Stomach smooth muscle (tissue), 2 donors: ENCODE data around the gene PDZD2.

Source experiments
- H3K27ac ChIP-seq: one replicate; pipeline ENCODE4 v1.7.0; 2013; ENCODE audit warnings: mild to moderate bottlenecking, low read length, inconsistent platforms
- H3K27me3 ChIP-seq, 2 donors: one replicate each; pipeline ENCODE4 v1.7.0; 2013; ENCODE audit warnings: low read length in 2 of 2; ENCODE audit not compliant: insufficient read depth in 2 of 2, control insufficient read depth in 1 of 2
- H3K36me3 ChIP-seq, 2 donors: one replicate each; pipeline ENCODE4 v1.7.0; 2013; ENCODE audit warnings: low read length in 2 of 2; ENCODE audit not compliant: control insufficient read depth in 2 of 2, insufficient read depth in 2 of 2
- H3K4me1 ChIP-seq: one replicate; pipeline ENCODE4 v1.7.0; 2013; ENCODE audit warnings: low read length; ENCODE audit not compliant: control insufficient read depth, insufficient read depth
- H3K4me3 ChIP-seq, 2 donors: one replicate each; pipeline ENCODE4 v1.7.0; 2013; ENCODE audit warnings: low read length in 2 of 2
- H3K9ac ChIP-seq, 2 donors: one replicate each; pipeline ENCODE4 v1.7.0; 2013; ENCODE audit warnings: low read length in 2 of 2, mild to moderate bottlenecking in 1 of 2
- H3K9me3 ChIP-seq, 2 donors: one replicate each; pipeline ENCODE4 v1.7.0; 2013; ENCODE audit warnings: low read length in 2 of 2; ENCODE audit not compliant: control insufficient read depth in 2 of 2
- donor health status: healthy.
- donor health status: Pancreatic carcinoma.

PDZD2 gene

GRCh38 chr5:31898036-31898632 is 259.2 kb downstream of the PDZD2 start:
- no peaks in the 10 kb centered on the region for H3K36me3 ChIP-seq
- H3K27me3 ChIP-seq, result no peaks in the 10 kb centered on the region
- H3K4me1 ChIP-seq, result peaks cover 4% of the 10 kb centered on the region
- no peak overlapping the region for H3K4me3 ChIP-seq
- H3K27ac ChIP-seq, result no peak overlapping the region
- H3K9ac ChIP-seq, result no peak overlapping the region
- H3K9me3 ChIP-seq, result no peaks in the 10 kb centered on the region

GRCh38 chr5:31900296-31900865 is 261.4 kb downstream of the PDZD2 start:
- no peak overlapping the region for H3K27ac ChIP-seq
- no peaks in the 10 kb centered on the region for H3K36me3 ChIP-seq
- H3K4me1 ChIP-seq, result peaks cover 4% of the 10 kb centered on the region
- H3K4me3 ChIP-seq, result no peak overlapping the region
- no peaks in the 10 kb centered on the region for H3K27me3 ChIP-seq
- H3K9me3 ChIP-seq, result no peaks in the 10 kb centered on the region
- H3K9ac ChIP-seq, result no peak overlapping the region

DNA sequence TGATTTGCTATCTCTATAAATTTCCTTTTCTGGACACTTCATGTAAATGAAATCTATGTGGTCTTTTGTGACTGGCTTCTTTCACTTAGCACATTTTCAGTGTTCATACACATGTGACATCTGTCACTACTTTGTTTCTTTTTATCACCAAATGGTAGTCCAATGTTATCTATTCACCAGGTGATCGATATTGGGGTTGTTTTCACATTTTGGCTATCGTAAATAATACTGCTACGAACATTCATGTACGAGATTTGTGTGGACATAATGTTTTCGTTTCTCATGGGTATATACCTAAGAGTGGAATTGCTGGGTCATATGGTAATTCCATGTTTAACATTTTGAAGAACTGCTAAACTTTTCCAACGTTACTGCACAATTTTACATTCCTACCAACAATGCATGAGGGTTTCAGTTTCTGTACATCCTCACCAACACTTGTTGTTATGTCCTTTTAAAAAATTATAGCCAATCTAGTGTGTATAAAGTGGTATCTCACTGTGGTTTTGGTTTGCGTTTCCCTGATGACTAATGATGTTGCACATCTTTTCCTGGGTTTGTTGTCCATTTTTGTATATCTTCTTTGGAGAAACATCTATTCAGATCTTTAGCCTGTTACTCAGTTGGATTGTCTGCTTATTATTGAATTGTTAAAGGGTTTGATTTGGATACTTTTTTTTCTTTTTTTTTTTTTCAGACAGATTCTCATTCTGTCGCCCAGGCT is 263.0 kb downstream of the PDZD2 start:
- Histone ChIP-seq H3K9ac (no peak overlapping the region), H3K27me3 (no peaks in the 10 kb centered on the region), H3K36me3 (no peaks in the 10 kb centered on the region), H3K4me3 (no peak overlapping the region), H3K9me3 (no peaks in the 10 kb centered on the region), H3K27ac (no peak overlapping the region), H3K4me1 (peaks cover 4% of the 10 kb centered on the region)

- no peaks in the 10 kb centered on the region for H3K4me1 ChIP-seq
- H3K9me3 ChIP-seq, result no peaks in the 10 kb centered on the region
Measured at GRCh38 chr5:31908396-31908795, 269.5 kb downstream of the PDZD2 start.

DNA sequence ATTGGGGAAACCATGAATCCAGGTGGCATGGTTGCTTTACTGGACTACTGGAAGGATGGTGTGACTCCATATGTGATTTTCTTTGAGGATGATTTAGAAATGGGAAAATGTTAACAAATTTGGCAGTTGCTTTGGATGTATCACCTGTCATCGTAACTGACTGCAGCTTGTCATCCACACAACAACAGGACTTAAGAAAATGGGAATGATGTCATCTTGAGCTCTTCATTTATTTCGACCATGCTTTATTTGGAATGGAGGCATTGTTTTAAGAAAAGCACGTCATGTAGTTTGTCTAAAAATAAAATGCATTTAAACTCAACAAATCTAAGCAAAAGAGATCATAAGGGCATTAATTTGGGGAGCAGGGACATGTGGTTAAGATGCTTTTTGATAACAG is 270.1 kb downstream of the PDZD2 start:
- Histone ChIP-seq H3K27me3 (no peaks in the 10 kb centered on the region), H3K27ac (no peak overlapping the region), H3K4me1 (no peaks in the 10 kb centered on the region), H3K36me3 (no peaks in the 10 kb centered on the region), H3K9ac (no peak overlapping the region), H3K9me3 (no peaks in the 10 kb centered on the region), H3K4me3 (no peak overlapping the region)

More at GRCh38 chr5:31908396-31908795, 269.5 kb downstream of the PDZD2 start:
- Histone ChIP-seq H3K9ac (no peak overlapping the region), H3K27me3 (no peaks in the 10 kb centered on the region), H3K36me3 (no peaks in the 10 kb centered on the region), H3K4me3 (no peak overlapping the region), H3K27ac (no peak overlapping the region)

- Histone ChIP-seq H3K4me1 (peaks cover 3% of the 10 kb centered on the region), H3K4me3 (no peak overlapping the region), H3K9ac (no peak overlapping the region), H3K27me3 (no peaks in the 10 kb centered on the region), H3K27ac (no peak overlapping the region), H3K36me3 (no peaks in the 10 kb centered on the region), H3K9me3 (no peaks in the 10 kb centered on the region)
Measured at GRCh38 chr5:31911291-31912265, 272.6 kb downstream of the PDZD2 start.

- Histone ChIP-seq H3K27me3 (no peaks in the 10 kb centered on the region), H3K9me3 (no peaks in the 10 kb centered on the region), H3K36me3 (no peaks in the 10 kb centered on the region), H3K4me1 (peaks cover 5% of the 10 kb centered on the region), H3K4me3 (no peak overlapping the region), H3K27ac (no peak overlapping the region), H3K9ac (no peak overlapping the region)
Measured at GRCh38 chr5:31913808-31914207, 274.9 kb downstream of the PDZD2 start.

- no peak overlapping the region for H3K27ac ChIP-seq
- H3K4me3 ChIP-seq, result no peak overlapping the region
- H3K9me3 ChIP-seq, result no peaks in the 10 kb centered on the region
- no peak overlapping the region for H3K9ac ChIP-seq
- H3K36me3 ChIP-seq, result no peaks in the 10 kb centered on the region
- H3K4me1 ChIP-seq, result peaks cover 5% of the 10 kb centered on the region
- no peaks in the 10 kb centered on the region for H3K27me3 ChIP-seq
Measured at GRCh38 chr5:31916327-31916726, 277.4 kb downstream of the PDZD2 start.

GRCh38 chr5:31918739-31919138 is 279.8 kb downstream of the PDZD2 start:
- Histone ChIP-seq H3K9ac (no peak overlapping the region), H3K36me3 (no peaks in the 10 kb centered on the region), H3K9me3 (no peaks in the 10 kb centered on the region), H3K27me3 (no peaks in the 10 kb centered on the region), H3K27ac (no peak overlapping the region), H3K4me1 (peaks cover 5% of the 10 kb centered on the region), H3K4me3 (no peak overlapping the region)

- H3K4me1 ChIP-seq, result no peaks in the 10 kb centered on the region
- H3K9me3 ChIP-seq, result no peaks in the 10 kb centered on the region
- no peaks in the 10 kb centered on the region for H3K27me3 ChIP-seq
- H3K27ac ChIP-seq, result no peak overlapping the region
- no peak overlapping the region for H3K4me3 ChIP-seq
- no peaks in the 10 kb centered on the region for H3K36me3 ChIP-seq
- no peak overlapping the region for H3K9ac ChIP-seq
Measured at GRCh38 chr5:31921852-31922305, 282.9 kb downstream of the PDZD2 start.
